GM12878 (cell line): ENCODE data around the gene LSAMP. TPM values are rescaled to one million over a fixed set of nuclear protein-coding genes. Genes with fewer than 3 reads are reported as not detected.
"Not testable (repeated sequence)": the region's sequence is repeated elsewhere in the genome, so short reads cannot be mapped to it uniquely, and the experiment has no call there.

Experiments
- ATAC-seq: fragments of 200-7000 bp; cut with Tn5 transposase; 3 replicates; pipeline ENCODE4 v1.9.1; 2020; ENCODE audit warnings: mild to moderate bottlenecking, moderate library complexity
- BruUV-seq: library from RNA; stranded (reverse); fragments of 400-500 nt; replicated peaks from 2 replicates; lab custom pipeline; 2021; lab: Mats Ljungman, UMichigan
- CTCF ChIA-PET: fragments of 300-600 bp; sonication (Branson Sonifier 250); formaldehyde crosslinking; extraction: SDS; loops from one replicate; lab custom pipeline; 2021; ENCODE audit warnings: inconsistent platforms; lab: Yijun Ruan, JAX
- POLR2A ChIA-PET: fragments of 350-600 bp; formaldehyde crosslinking; extraction: SDS; loops from one replicate; lab custom pipeline; 2021; ENCODE audit warnings: inconsistent platforms; lab: Charles Lee
- RAD21 ChIA-PET: fragments of 300-600 bp; sonication (Branson Sonifier 250); formaldehyde crosslinking; loops from one replicate; lab custom pipeline; 2023; ENCODE audit warnings: antibody characterized with exemption; ENCODE audit not compliant: unreplicated experiment; lab: Charles Lee
- SMC1A ChIA-PET: fragments of 300-600 bp; sonication (Branson Sonifier 250); formaldehyde crosslinking; loops from one replicate; lab custom pipeline; 2023; ENCODE audit not compliant: unreplicated experiment, uncharacterized antibody; lab: Charles Lee
- DNase-seq: peaks from one replicate; pipeline ENCODE4 v3.0.0-alpha.2; 2011; ENCODE audit warnings: low read depth, low spot score
- FAIRE-seq: peaks from 3 replicates; lab custom pipeline; 2011; peaks lifted over from hg19 to GRCh38; lab: Jason Lieb, UNC
- H2AFZ ChIP-seq: 2 replicates; pipeline ENCODE4 v1.6.0; 2011; ENCODE audit warnings: low read depth, low read length, control low read depth; ENCODE audit not compliant: control insufficient read depth
- H3K27ac ChIP-seq: 2 replicates; pipeline ENCODE4 v1.5.1; 2011; ENCODE audit warnings: control low read depth; ENCODE audit not compliant: control insufficient read depth, insufficient read depth
- H3K27me3 ChIP-seq, 2 experiments: replicated peaks in 1 of 2; 2 replicates each; pipeline versions ENCODE4 v1.6.0 to v1.6.1; 2011; ENCODE audit warnings: low read length in 1 of 2; ENCODE audit not compliant: control insufficient read depth in 2 of 2, insufficient read depth in 2 of 2
- H3K36me3 ChIP-seq, 2 experiments: 2 replicates each; pipeline ENCODE4 v1.5.1; 2011; ENCODE audit warnings: low read length in 1 of 2; ENCODE audit not compliant: control insufficient read depth in 2 of 2, insufficient read depth in 2 of 2
- H3K4me1 ChIP-seq: 2 replicates; pipeline ENCODE4 v1.6.1; 2011; ENCODE audit warnings: mild to moderate bottlenecking, low read length, moderate library complexity, mixed read lengths; ENCODE audit not compliant: control insufficient read depth, insufficient read depth
- H3K4me2 ChIP-seq: 2 replicates; pipeline ENCODE4 v1.6.0; 2011; ENCODE audit warnings: control low read depth; ENCODE audit not compliant: control insufficient read depth, insufficient read depth
- H3K4me3 ChIP-seq: fragments of 200-600 bp; sonication (generic); 2 replicates; pipeline ENCODE4 v1.5.1; 2016
- H3K79me2 ChIP-seq: 2 replicates; pipeline ENCODE4 v1.6.0; 2011; ENCODE audit warnings: low read length; ENCODE audit not compliant: control insufficient read depth, insufficient read depth
- H3K9ac ChIP-seq: 2 replicates; pipeline ENCODE4 v1.8.0; 2011; ENCODE audit warnings: low read length, control low read depth, mixed read lengths; ENCODE audit not compliant: control insufficient read depth, insufficient read depth
- H3K9me3 ChIP-seq: replicated peaks from 3 replicates; pipeline ENCODE4 v1.5.1; 2011; ENCODE audit warnings: mild to moderate bottlenecking, low read length; ENCODE audit not compliant: control insufficient read depth, insufficient read depth
- H4K20me1 ChIP-seq: 2 replicates; pipeline ENCODE4 v1.6.0; 2011; ENCODE audit not compliant: control insufficient read depth, insufficient read depth
- PBX3 ChIP-seq: IDR thresholded peaks from 2 replicates; pipeline ENCODE4 v1.6.1; 2011; ENCODE audit warnings: mild to moderate bottlenecking, low read depth, low read length, moderate library complexity; ENCODE audit not compliant: insufficient replicate concordance
- POU2F2 ChIP-seq: IDR thresholded peaks from 3 replicates; pipeline ENCODE4 v1.6.1; 2011; ENCODE audit warnings: low read depth, mild to moderate bottlenecking, low read length, borderline replicate concordance
- RBBP5 ChIP-seq: fragments of 200-600 bp; sonication (generic); conservative IDR thresholded peaks from 2 replicates; pipeline ENCODE4 v1.6.1; 2016
- SIX5 ChIP-seq: IDR thresholded peaks from 2 replicates; pipeline ENCODE4 v1.6.1; 2011; ENCODE audit warnings: mild to moderate bottlenecking, low read depth, low read length, moderate library complexity; ENCODE audit not compliant: severe bottlenecking
- SPI1 ChIP-seq: IDR thresholded peaks from 2 replicates; pipeline ENCODE4 v1.6.1; 2011; ENCODE audit warnings: low read depth, mild to moderate bottlenecking, low read length, moderate library complexity, borderline replicate concordance; ENCODE audit not compliant: insufficient read depth
- USF1 ChIP-seq: IDR thresholded peaks from 2 replicates; pipeline ENCODE4 v1.6.1; 2011; ENCODE audit warnings: borderline replicate concordance, low read depth, mild to moderate bottlenecking, moderate library complexity, mixed read lengths, low read length; ENCODE audit not compliant: insufficient read depth; ENCODE audit errors: extremely low read length
- ZNF217 ChIP-seq: fragments of 450-650 bp; IDR thresholded peaks from 2 replicates; pipeline ENCODE4 v1.6.1; 2017; ENCODE audit warnings: antibody characterized with exemption, mild to moderate bottlenecking
- WGBS: methylation state at CpG from one replicate; pipeline ENCODE4 v1.1.6; 2016; ENCODE audit warnings: low lambda C conversion rate; ENCODE audit not compliant: insufficient replicate concordance, insufficient coverage; ENCODE audit errors: missing lambda C conversion rate; 5-methylcytosine and 5-hydroxymethylcytosine counted together
- in situ Hi-C: fragments of 300-500 bp; cut with MboI; formaldehyde crosslinking; loops from 9 replicates; pipeline ENCODE4 v1.14.3; 2018; ENCODE audit warnings: mixed read lengths
- intact Hi-C: fragments of 100-400 bp; cut with micrococcal nuclease; formaldehyde crosslinking; loops from one replicate; pipeline ENCODE4 v1.14.2; 2022; ENCODE audit not compliant: unreplicated experiment
- polyA plus RNA-seq, 11 experiments: library from polyadenylated mRNA; depleted of rRNA in 4 of 11; unstranded in 6 of 11; stranded (reverse) in 5 of 11; fragments of >200 nt; fragmentation: Nextera tagmentation in 4 of 11; fragmentation: Illumina TruSeq in 1 of 11; extraction: Ambion mirVana in 4 of 11; extraction: Trizol in 1 of 11; gene quantifications; 1 replicate in 1 of 11; 2 replicates in 10 of 11; pipeline versions ENCODE4 v1.2.1 to v1.2.3, GENCODE V29; 2011 to 2016; ENCODE audit warnings: inconsistent platforms in 2 of 11, missing spikeins in 2 of 11, low read depth in 1 of 11
- total RNA-seq, 4 experiments: library from RNA; depleted of rRNA in 3 of 4; stranded (reverse); fragments of >200 nt in 3 of 4; fragmentation: Illumina TruSeq in 1 of 4; extraction: Trizol in 1 of 4; gene quantifications; 2 replicates each; pipeline versions ENCODE4 v1.2.1 to v1.2.3, GENCODE V29; 2013 to 2021

LSAMP gene
- total and polyA plus RNA-seq, 10 of the 15 experiments (the other 5 are each of a cell fraction or from before 2014, with no cell fraction given), result 2.0 to 12.7 (median 6.5) TPM

GRCh38 chr3:115844729-115845128, 600.6 kb downstream of the LSAMP start:
- CTCF ChIA-PET, result interaction anchor here (3.3 kb wide), 1 partner anchor 9 kb away, joined by 20 read pairs; no protein-coding TSS in a partner anchor
- SMC1A ChIA-PET, result interaction anchor here (0.6 kb wide), 1 partner anchor 413 kb away, joined by 3 read pairs; no protein-coding TSS in a partner anchor
- H3K27ac ChIP-seq, FAIRE-seq, H3K79me2 ChIP-seq, intact Hi-C loops, BruUV-seq, H3K9me3 ChIP-seq, DNase-seq, RAD21 ChIA-PET, in situ Hi-C loops, H3K4me1 ChIP-seq, H2AFZ ChIP-seq, H3K36me3 ChIP-seq, H3K4me2 ChIP-seq, H3K27me3 ChIP-seq, H3K4me3 ChIP-seq, POLR2A ChIA-PET, H4K20me1 ChIP-seq, ATAC-seq, H3K9ac ChIP-seq: not testable (repeated sequence)
- 29% methylated on average over 5 of the region's 5 CpGs for WGBS

- FAIRE-seq, result no peak
Measured at GRCh38 chr3:115843206-115843605, 602.1 kb downstream of the LSAMP start.

More at GRCh38 chr3:115843206-115843605, 602.1 kb downstream of the LSAMP start:
- SMC1A ChIA-PET, result no interaction called here
- no peak overlapping the region for H3K9ac ChIP-seq
- H2AFZ ChIP-seq, result no peak overlapping the region
- H3K4me2 ChIP-seq, result no peak overlapping the region
- intact Hi-C loops (no loop called here), in situ Hi-C loops (no loop called here)
- ATAC-seq, result no peak
- H3K27ac ChIP-seq, result no peak overlapping the region
- TF ChIP-seq SPI1 (no peak), RBBP5 (no peak), POU2F2 (no peak), USF1 (no peak), PBX3 (no peak), ZNF217 (no peak), SIX5 (no peak)
- no peaks in the 10 kb centered on the region for H4K20me1 ChIP-seq
- 6% methylated on average over 1 of the region's 1 CpG for WGBS
- RAD21 ChIA-PET, result no interaction called here
- no peaks in the 10 kb centered on the region for H3K27me3 ChIP-seq
- CTCF ChIA-PET, result interaction anchor here (1.8 to 3.3 kb wide), 2 partner anchors 8 to 11 kb away, joined by 8 to 20 read pairs; no protein-coding TSS in a partner anchor
- BruUV-seq, result no TSS peak
- no peaks in the 10 kb centered on the region for H3K36me3 ChIP-seq
- H3K79me2 ChIP-seq, result no peaks in the 10 kb centered on the region
- no peak overlapping the region for H3K4me3 ChIP-seq
- no peak for DNase-seq
- H3K9me3 ChIP-seq, result no peaks in the 10 kb centered on the region
- no peaks in the 10 kb centered on the region for H3K4me1 ChIP-seq
- POLR2A ChIA-PET, result no interaction called here
